H1 (cell line): ENCODE measurements around the gene SRPRA.
"Not testable (repeated sequence)": the region's sequence is repeated elsewhere in the genome, so short reads cannot be mapped to it uniquely, and the experiment has no call there.

Source experiments
- EGR1 ChIP-seq: IDR thresholded peaks from 2 replicates; pipeline ENCODE4 v1.6.1; 2011; ENCODE audit warnings: low read depth, low read length, borderline replicate concordance
- EZH2 ChIP-seq: fragments of 200-600 bp; sonication (generic); IDR thresholded peaks from 2 replicates; pipeline ENCODE4 v1.7.1; 2012; ENCODE audit warnings: low read depth, mild to moderate bottlenecking, moderate library complexity, low read length, inconsistent platforms; ENCODE audit not compliant: severe bottlenecking
- MAX ChIP-seq: IDR thresholded peaks from 2 replicates; pipeline ENCODE4 v1.6.1; 2012; ENCODE audit warnings: inconsistent platforms
- RFX5 ChIP-seq: IDR thresholded peaks from 2 replicates; pipeline ENCODE4 v1.6.1; 2011; ENCODE audit warnings: low read depth, low read length, improper control_type of control experiment, borderline replicate concordance
- TEAD4 ChIP-seq: IDR thresholded peaks from 2 replicates; pipeline ENCODE4 v1.6.1; 2012; ENCODE audit warnings: low read depth, low read length, inconsistent platforms, mixed read lengths

- TF ChIP-seq TEAD4, EZH2, RFX5, EGR1, MAX: not testable (repeated sequence)
Observed at GRCh38 chr11:126255507-126255906, 13.2 kb downstream of the SRPRA start.
